Measurements from ENCODE around the gene GOT1. TPM values are rescaled to one million over a fixed set of nuclear protein-coding genes. Genes with fewer than 3 reads are reported as not detected.

GOT1 gene
- total and polyA plus RNA-seq, 10 of the 15 experiments (the other 5 are each of a cell fraction or from before 2014, with no cell fraction given), result 32.5 to 67.5 (median 50.3) TPM

DNA sequence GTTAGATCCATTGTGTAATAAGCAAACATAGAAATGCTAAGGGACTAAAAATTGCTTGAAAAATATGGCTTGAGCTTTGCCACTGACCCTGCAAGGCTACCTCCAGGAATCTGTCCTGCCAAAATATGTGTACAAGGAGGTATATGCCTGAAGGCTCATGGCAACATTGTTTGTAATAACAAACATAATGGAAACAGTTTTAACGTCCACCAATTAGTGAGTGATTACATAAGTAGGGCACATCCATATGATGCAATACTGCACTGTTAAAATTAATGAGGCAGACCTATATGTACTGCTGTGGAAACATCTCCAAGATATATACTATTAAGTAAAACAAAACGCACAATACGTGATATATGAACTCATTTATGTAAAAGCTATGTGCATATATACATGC lies 13.1 kb upstream of the GOT1 start (continued):
- TF ChIP-seq WRNIP1 (IDR thresholded peaks at IDR 0.05; ENCODE audit: borderline replicate concordance, low read depth, low read length), result no peak
- TF ChIP-seq, protein P1, sequence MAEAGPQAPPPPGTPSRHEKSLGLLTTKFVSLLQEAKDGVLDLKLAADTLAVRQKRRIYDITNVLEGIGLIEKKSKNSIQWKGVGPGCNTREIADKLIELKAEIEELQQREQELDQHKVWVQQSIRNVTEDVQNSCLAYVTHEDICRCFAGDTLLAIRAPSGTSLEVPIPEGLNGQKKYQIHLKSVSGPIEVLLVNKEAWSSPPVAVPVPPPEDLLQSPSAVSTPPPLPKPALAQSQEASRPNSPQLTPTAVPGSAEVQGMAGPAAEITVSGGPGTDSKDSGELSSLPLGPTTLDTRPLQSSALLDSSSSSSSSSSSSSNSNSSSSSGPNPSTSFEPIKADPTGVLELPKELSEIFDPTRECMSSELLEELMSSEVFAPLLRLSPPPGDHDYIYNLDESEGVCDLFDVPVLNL (IDR thresholded peaks at IDR 0.05; ENCODE audit: low read depth, low read length), result no peak
- no peak for TF ChIP-seq RAD21 (IDR thresholded peaks at IDR 0.05; ENCODE audit: insufficient read depth, low read depth, low read length)

- ChIA-PET RAD21 (ENCODE audit: unreplicated experiment) (no interaction called here), SMC1A (ENCODE audit: uncharacterized antibody, unreplicated experiment) (interaction anchor here (0.6 kb wide), 1 partner anchor 145 kb away, joined by 3 read pairs; no protein-coding TSS in a partner anchor), POLR2A (no interaction called here), CTCF (interaction anchor here (0.9 to 10.1 kb wide), 2 partner anchors 11 to 171 kb away, joined by 3 to 233 read pairs; no protein-coding TSS in a partner anchor)
- no peak for ATAC-seq
- 91% methylated on average over 5 of the region's 5 CpGs for WGBS (ENCODE audit: insufficient coverage, insufficient replicate concordance, low lambda C conversion rate, missing lambda C conversion rate)
- Histone ChIP-seq H3K4me3 (no peak overlapping the region), H4K20me1 (ENCODE audit: control insufficient read depth, insufficient read depth) (no peaks in the 10 kb centered on the region), H3K4me2 (ENCODE audit: control insufficient read depth, insufficient read depth) (no peak overlapping the region), H3K27ac (ENCODE audit: control insufficient read depth, insufficient read depth) (no peak overlapping the region), H3K9ac (ENCODE audit: control insufficient read depth, insufficient read depth, low read length) (no peak overlapping the region), H3K9me3 (replicated peaks; ENCODE audit: control insufficient read depth, insufficient read depth, low read length) (no peaks in the 10 kb centered on the region), H2AFZ (ENCODE audit: control insufficient read depth, low read depth, low read length) (no peak overlapping the region), H3K79me2 (ENCODE audit: control insufficient read depth, insufficient read depth, low read length) (no peaks in the 10 kb centered on the region), H3K4me1 (ENCODE audit: control insufficient read depth, insufficient read depth, low read length) (no peaks in the 10 kb centered on the region), H3K27me3 (replicated peaks in 1 of 2; ENCODE audit: control insufficient read depth in 2 of 2, insufficient read depth in 2 of 2, low read length in 1 of 2) (no peaks in the 10 kb centered on the region), H3K36me3 (ENCODE audit: control insufficient read depth in 2 of 2, insufficient read depth in 2 of 2, low read length in 1 of 2) (no peaks in the 10 kb centered on the region)
- no peak for DNase-seq (ENCODE audit: low read depth, low spot score)
- no TSS peak for BruUV-seq (replicated peaks)
- intact Hi-C loops (cut with micrococcal nuclease; ENCODE audit: unreplicated experiment) (no loop called here), in situ Hi-C loops (cut with MboI) (no loop called here)
- no peak for FAIRE-seq
- TF ChIP-seq ZSCAN29 (IDR thresholded peaks at IDR 0.05), result no peak
- TF ChIP-seq SP1 (IDR thresholded peaks at IDR 0.05; ENCODE audit: low read depth, low read length), result no peak
- no peak for TF ChIP-seq CHD1 (IDR thresholded peaks at IDR 0.05; ENCODE audit: low read depth, low read length)
- TF ChIP-seq SKIL (IDR thresholded peaks at IDR 0.05; ENCODE audit: low read depth, poor library complexity, severe bottlenecking), result no peak
- TF ChIP-seq, protein P2, sequence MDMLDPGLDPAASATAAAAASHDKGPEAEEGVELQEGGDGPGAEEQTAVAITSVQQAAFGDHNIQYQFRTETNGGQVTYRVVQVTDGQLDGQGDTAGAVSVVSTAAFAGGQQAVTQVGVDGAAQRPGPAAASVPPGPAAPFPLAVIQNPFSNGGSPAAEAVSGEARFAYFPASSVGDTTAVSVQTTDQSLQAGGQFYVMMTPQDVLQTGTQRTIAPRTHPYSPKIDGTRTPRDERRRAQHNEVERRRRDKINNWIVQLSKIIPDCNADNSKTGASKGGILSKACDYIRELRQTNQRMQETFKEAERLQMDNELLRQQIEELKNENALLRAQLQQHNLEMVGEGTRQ (IDR thresholded peaks at IDR 0.05; ENCODE audit: borderline replicate concordance, low read depth, low read length), result no peak
- no peak for TF ChIP-seq SIX5 (IDR thresholded peaks at IDR 0.05; ENCODE audit: low read depth, low read length, severe bottlenecking)
- TF ChIP-seq EED (IDR thresholded peaks at IDR 0.05; ENCODE audit: low read depth), result no peak
- no peak for TF ChIP-seq ETV6 (conservative IDR thresholded peaks at IDR 0.05 in 1 of 2, IDR thresholded peaks at IDR 0.05 in 1 of 2; ENCODE audit: borderline replicate concordance in 1 of 2, low read depth in 1 of 2)
- no peak for TF ChIP-seq MEF2A (IDR thresholded peaks at IDR 0.05; ENCODE audit: insufficient read depth, low read depth, low read length)
- TF ChIP-seq, protein P3, sequence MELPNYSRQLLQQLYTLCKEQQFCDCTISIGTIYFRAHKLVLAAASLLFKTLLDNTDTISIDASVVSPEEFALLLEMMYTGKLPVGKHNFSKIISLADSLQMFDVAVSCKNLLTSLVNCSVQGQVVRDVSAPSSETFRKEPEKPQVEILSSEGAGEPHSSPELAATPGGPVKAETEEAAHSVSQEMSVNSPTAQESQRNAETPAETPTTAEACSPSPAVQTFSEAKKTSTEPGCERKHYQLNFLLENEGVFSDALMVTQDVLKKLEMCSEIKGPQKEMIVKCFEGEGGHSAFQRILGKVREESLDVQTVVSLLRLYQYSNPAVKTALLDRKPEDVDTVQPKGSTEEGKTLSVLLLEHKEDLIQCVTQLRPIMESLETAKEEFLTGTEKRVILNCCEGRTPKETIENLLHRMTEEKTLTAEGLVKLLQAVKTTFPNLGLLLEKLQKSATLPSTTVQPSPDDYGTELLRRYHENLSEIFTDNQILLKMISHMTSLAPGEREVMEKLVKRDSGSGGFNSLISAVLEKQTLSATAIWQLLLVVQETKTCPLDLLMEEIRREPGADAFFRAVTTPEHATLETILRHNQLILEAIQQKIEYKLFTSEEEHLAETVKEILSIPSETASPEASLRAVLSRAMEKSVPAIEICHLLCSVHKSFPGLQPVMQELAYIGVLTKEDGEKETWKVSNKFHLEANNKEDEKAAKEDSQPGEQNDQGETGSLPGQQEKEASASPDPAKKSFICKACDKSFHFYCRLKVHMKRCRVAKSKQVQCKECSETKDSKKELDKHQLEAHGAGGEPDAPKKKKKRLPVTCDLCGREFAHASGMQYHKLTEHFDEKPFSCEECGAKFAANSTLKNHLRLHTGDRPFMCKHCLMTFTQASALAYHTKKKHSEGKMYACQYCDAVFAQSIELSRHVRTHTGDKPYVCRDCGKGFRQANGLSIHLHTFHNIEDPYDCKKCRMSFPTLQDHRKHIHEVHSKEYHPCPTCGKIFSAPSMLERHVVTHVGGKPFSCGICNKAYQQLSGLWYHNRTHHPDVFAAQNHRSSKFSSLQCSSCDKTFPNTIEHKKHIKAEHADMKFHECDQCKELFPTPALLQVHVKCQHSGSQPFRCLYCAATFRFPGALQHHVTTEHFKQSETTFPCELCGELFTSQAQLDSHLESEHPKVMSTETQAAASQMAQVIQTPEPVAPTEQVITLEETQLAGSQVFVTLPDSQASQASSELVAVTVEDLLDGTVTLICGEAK (IDR thresholded peaks at IDR 0.05; ENCODE audit: borderline replicate concordance), result no peak
- no peak for TF ChIP-seq JUND (IDR thresholded peaks at IDR 0.05; ENCODE audit: low read depth, low read length)
- no peak for TF ChIP-seq RFX5 (IDR thresholded peaks at IDR 0.05; ENCODE audit: low read depth, low read length)
Observed at GRCh38 chr10:99442394-99442793, 12.0 kb upstream of the GOT1 start.

All from GM12878 (cell line).